ENCODE measurements around the gene AUTS2. TPM values are rescaled to one million over a fixed set of nuclear protein-coding genes. Genes with fewer than 3 reads are reported as not detected.

The AUTS2 gene
- total RNA-seq, 1 donor from 2014 or later: 56.0 TPM

- no peak for DNase-seq
- ATAC-seq: no peak
- Histone ChIP-seq H3K36me3 (no peaks in the 10 kb centered on the region), H3K27me3 (no peaks in the 10 kb centered on the region), H3K27ac (no peak overlapping the region), H3K9me3 (no peaks in the 10 kb centered on the region), H3K4me3 (no peak overlapping the region), H3K4me1 (peaks cover 8% of the 10 kb centered on the region)
- no peak for TF ChIP-seq CTCF (IDR thresholded peaks at IDR 0.05)
- intact Hi-C loops (cut with DNase I): no loop called here
Observed at GRCh38 chr7:70460562-70460961, 862.3 kb downstream of the AUTS2 start.

GRCh38 chr7:70463352-70463938 lies 865.2 kb downstream of the AUTS2 start:
- intact Hi-C loops (cut with DNase I): no loop called here
- DNase-seq: no peak
- Histone ChIP-seq H3K9me3 (no peaks in the 10 kb centered on the region), H3K27me3 (no peaks in the 10 kb centered on the region), H3K36me3 (no peaks in the 10 kb centered on the region), H3K27ac (no peak overlapping the region), H3K4me3 (no peak overlapping the region), H3K4me1 (peaks cover 2% of the 10 kb centered on the region)
- no peak for ATAC-seq
- TF ChIP-seq CTCF (IDR thresholded peaks at IDR 0.05): no peak

- H3K27ac ChIP-seq: no peak overlapping the region
- intact Hi-C loops (cut with DNase I): no loop called here
- DNase-seq: no peak
- TF ChIP-seq CTCF (IDR thresholded peaks at IDR 0.05): no peak
- H3K27me3 ChIP-seq: no peaks in the 10 kb centered on the region
- no peaks in the 10 kb centered on the region for H3K36me3 ChIP-seq
- H3K4me1 ChIP-seq: no peaks in the 10 kb centered on the region
- H3K4me3 ChIP-seq: no peak overlapping the region
- no peak for ATAC-seq
- no peaks in the 10 kb centered on the region for H3K9me3 ChIP-seq
Observed at GRCh38 chr7:70466725-70467364, 868.6 kb downstream of the AUTS2 start.

- ATAC-seq: no peak
- intact Hi-C loops (cut with DNase I): no loop called here
Observed at GRCh38 chr7:70470746-70471145, 872.5 kb downstream of the AUTS2 start.

GRCh38 chr7:70472601-70473237 lies 874.4 kb downstream of the AUTS2 start:
- DNase-seq (no peak), ATAC-seq (no peak)
- Histone ChIP-seq H3K4me1 (peaks cover 3% of the 10 kb centered on the region), H3K4me3 (no peak overlapping the region), H3K27me3 (no peaks in the 10 kb centered on the region), H3K36me3 (no peaks in the 10 kb centered on the region), H3K27ac (no peak overlapping the region), H3K9me3 (no peaks in the 10 kb centered on the region)
- intact Hi-C loops (cut with DNase I): no loop called here
- no peak for TF ChIP-seq CTCF (IDR thresholded peaks at IDR 0.05)

More at GRCh38 chr7:70470746-70471145, 872.5 kb downstream of the AUTS2 start:
- H3K27ac ChIP-seq: no peak overlapping the region
- no peaks in the 10 kb centered on the region for H3K36me3 ChIP-seq
- no peak for TF ChIP-seq CTCF (IDR thresholded peaks at IDR 0.05)
- DNase-seq: no peak
- H3K9me3 ChIP-seq: no peaks in the 10 kb centered on the region
- no peaks in the 10 kb centered on the region for H3K27me3 ChIP-seq
- no peak overlapping the region for H3K4me3 ChIP-seq
- H3K4me1 ChIP-seq: no peaks in the 10 kb centered on the region
